Prostate gland (tissue), 2 donors: ENCODE measurements around the gene GALNTL6. TPM values are rescaled to one million over a fixed set of nuclear protein-coding genes. Genes with fewer than 3 reads are reported as not detected.

Experiments used
- DNase-seq: peaks from one replicate; pipeline ENCODE4 v3.0.0-alpha.2; 2019; ENCODE audit warnings: low spot score
- H3K27ac ChIP-seq, 2 donors: fragments of 200-600 bp; sonication (generic); 2 replicates each; pipeline ENCODE4 v1.5.1; 2017 to 2019
- H3K27me3 ChIP-seq: fragments of 200-600 bp; sonication (generic); replicated peaks from 2 replicates; pipeline ENCODE4 v1.5.1; 2019; ENCODE audit not compliant: insufficient read depth
- H3K36me3 ChIP-seq, 2 donors: fragments of 200-600 bp; sonication (generic); 1 replicate in 1 of 2; 2 replicates in 1 of 2; pipeline versions ENCODE4 v1.5.1 to v1.8.1; 2017 to 2019
- H3K4me1 ChIP-seq: fragments of 200-600 bp; sonication (generic); replicated peaks from 2 replicates; pipeline ENCODE4 v1.5.1; 2019
- H3K4me3 ChIP-seq, 2 donors: fragments of 200-600 bp; sonication (generic); 2 replicates each; pipeline ENCODE4 v1.5.1; 2017 to 2019
- H3K9me3 ChIP-seq: fragments of 200-600 bp; sonication (generic); 2 replicates; pipeline ENCODE4 v1.5.1; 2017
- CTCF ChIP-seq, 4 experiments: fragments of 200-600 bp in 2 of 4; fragments of 450-650 bp in 2 of 4; sonication (generic) in 2 of 4; IDR thresholded peaks; 1 replicate in 3 of 4; 2 replicates in 1 of 4; pipeline ENCODE4 v1.5.1; 2016 to 2019; ENCODE audit warnings: antibody characterized with exemption in 4 of 4, mild to moderate bottlenecking in 2 of 4, moderate library complexity in 2 of 4
- POLR2A ChIP-seq: fragments of 450-650 bp; IDR thresholded peaks from one replicate; pipeline ENCODE4 v1.6.1; 2016; ENCODE audit warnings: antibody characterized with exemption, mild to moderate bottlenecking
- POLR2AphosphoS5 ChIP-seq: sonication (generic); formaldehyde crosslinking; IDR thresholded peaks from one replicate; pipeline ENCODE4 v1.6.1; 2017; ENCODE audit warnings: antibody characterized with exemption
- WGBS: methylation state at CpG from one replicate; pipeline ENCODE4 v1.1.5; 2018; 5-methylcytosine and 5-hydroxymethylcytosine counted together
- intact Hi-C: fragments of 100-400 bp; cut with DNase I; formaldehyde crosslinking; loops from one replicate; pipeline ENCODE4 v1.14.2; 2022
- total RNA-seq, 2 donors: library from RNA; depleted of rRNA; stranded (reverse); fragments of >200 nt; gene quantifications; one replicate each; pipeline ENCODE4 v1.1.0, GENCODE V29; 2016

GALNTL6 gene
- total RNA-seq, 2 donors from 2014 or later, result 0.23 to 0.85 TPM

DNA sequence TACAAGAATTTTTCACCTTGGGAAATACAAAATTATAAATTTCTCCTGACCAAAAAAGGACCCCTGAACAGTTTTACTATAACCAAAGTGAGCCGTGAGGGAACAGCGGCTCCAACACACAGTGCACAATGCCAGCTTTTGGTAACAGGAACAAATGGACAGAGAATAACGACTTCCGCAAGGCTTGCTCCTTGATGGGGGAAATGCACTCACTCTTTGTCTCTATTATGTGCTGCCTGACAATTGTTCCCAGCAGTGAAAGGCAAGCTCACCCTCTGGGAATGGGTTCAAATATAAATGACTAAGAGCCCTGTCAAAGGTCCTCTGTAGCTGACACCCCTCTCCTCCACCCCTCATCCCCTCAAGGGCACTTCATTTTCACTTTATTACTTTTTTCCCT, 1029.6 kb downstream of the GALNTL6 start:
- TF ChIP-seq POLR2A (no peak), POLR2AphosphoS5 (no peak), CTCF (IDR thresholded peaks at IDR 0.05) (no peak)
- Histone ChIP-seq H3K27me3 (no peaks in the 10 kb centered on the region), H3K27ac (no peak overlapping the region), H3K4me3 (no peak overlapping the region), H3K4me1 (no peaks in the 10 kb centered on the region), H3K9me3 (no peaks in the 10 kb centered on the region), H3K36me3 (no peaks in the 10 kb centered on the region)
- no peak for DNase-seq
- intact Hi-C loops, result no loop called here
- 86% methylated on average over 4 of the region's 4 CpGs for WGBS

DNA sequence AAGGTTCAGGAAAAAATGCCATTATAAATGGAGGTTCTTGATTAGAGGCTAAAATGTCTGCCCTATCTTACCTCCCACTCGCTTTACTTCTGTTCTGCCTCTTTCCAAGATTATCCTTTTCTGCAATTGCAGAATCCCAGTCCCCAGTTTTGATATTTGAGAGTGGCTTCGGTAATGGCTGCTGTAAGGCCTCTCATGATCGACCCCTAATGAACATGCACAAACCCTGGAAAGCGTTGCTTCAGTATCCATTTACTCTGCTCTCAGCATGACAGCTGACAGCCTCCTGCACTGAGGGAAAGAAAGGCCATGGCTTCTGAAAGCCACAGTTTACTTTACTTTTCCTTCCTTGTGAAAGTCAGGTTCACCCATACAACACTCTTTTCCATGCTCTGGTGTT, 1030.0 kb downstream of the GALNTL6 start:
- no peak for DNase-seq
- no peaks in the 10 kb centered on the region for H3K27me3 ChIP-seq
- no peaks in the 10 kb centered on the region for H3K36me3 ChIP-seq
- no peak overlapping the region for H3K27ac ChIP-seq
- WGBS, result 81% methylated on average over 4 of the region's 4 CpGs
- H3K9me3 ChIP-seq, result no peaks in the 10 kb centered on the region
- TF ChIP-seq POLR2AphosphoS5 (no peak), CTCF (IDR thresholded peaks at IDR 0.05) (no peak), POLR2A (no peak)
- H3K4me1 ChIP-seq, result no peaks in the 10 kb centered on the region
- H3K4me3 ChIP-seq, result no peak overlapping the region
- intact Hi-C loops, result no loop called here

GRCh38 chr4:172844556-172844955, 1031.4 kb downstream of the GALNTL6 start:
- Histone ChIP-seq H3K36me3 (no peaks in the 10 kb centered on the region), H3K27ac (no peak overlapping the region), H3K4me3 (no peak overlapping the region), H3K27me3 (no peaks in the 10 kb centered on the region), H3K9me3 (no peaks in the 10 kb centered on the region), H3K4me1 (no peaks in the 10 kb centered on the region)
- TF ChIP-seq POLR2AphosphoS5 (no peak), POLR2A (no peak), CTCF (IDR thresholded peaks at IDR 0.05) (no peak)
- 89% methylated on average over 4 of the region's 4 CpGs for WGBS
- DNase-seq, result no peak
- intact Hi-C loops, result no loop called here

DNA sequence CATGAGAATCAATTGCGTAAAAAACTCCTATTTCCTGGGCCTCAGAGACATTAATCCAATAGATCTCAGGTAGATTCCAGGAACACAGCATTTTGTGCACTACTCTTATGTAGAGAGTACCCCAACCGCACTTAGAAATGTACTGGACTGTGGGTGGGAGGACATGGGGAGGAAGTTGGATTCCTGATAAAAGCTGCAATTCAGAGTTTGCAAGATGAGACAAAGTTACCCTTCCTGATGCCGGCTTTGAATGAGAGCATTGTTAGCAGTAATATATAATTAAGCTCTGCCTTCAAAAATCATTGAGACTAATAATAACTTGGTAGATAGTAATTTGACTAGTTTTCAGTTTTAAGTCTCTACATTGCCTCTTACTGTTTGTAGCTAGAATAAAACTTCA, 1032.1 kb downstream of the GALNTL6 start:
- no peak overlapping the region for H3K4me3 ChIP-seq
- H3K36me3 ChIP-seq, result no peaks in the 10 kb centered on the region
- H3K27me3 ChIP-seq, result no peaks in the 10 kb centered on the region
- no peak for TF ChIP-seq CTCF (IDR thresholded peaks at IDR 0.05)
- no peak for TF ChIP-seq POLR2AphosphoS5
- TF ChIP-seq POLR2A, result no peak
- no peaks in the 10 kb centered on the region for H3K9me3 ChIP-seq
- WGBS, result 67% methylated on average over 3 of the region's 3 CpGs
- intact Hi-C loops, result no loop called here
- H3K27ac ChIP-seq, result no peak overlapping the region
- DNase-seq, result no peak
- H3K4me1 ChIP-seq, result no peaks in the 10 kb centered on the region

DNA sequence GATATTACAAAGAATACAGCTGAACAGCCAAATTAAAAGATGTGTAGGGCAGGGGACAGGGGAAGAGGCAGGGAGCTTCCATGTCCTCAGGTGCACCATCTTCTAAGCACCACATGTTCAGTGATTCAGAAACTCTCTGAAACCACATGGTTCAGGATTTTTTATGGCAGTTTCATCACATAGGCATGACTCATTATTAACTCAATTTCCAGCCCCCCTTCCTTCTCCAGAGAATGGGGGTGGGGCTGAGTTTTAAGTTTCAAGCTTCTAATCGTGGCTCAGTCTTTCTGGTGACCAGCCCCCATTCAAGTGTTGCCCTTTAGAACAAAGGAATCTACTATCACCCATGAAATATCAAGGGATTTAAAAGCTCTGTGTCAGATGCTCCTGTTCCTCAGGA, 1037.6 kb downstream of the GALNTL6 start:
- no peak for DNase-seq
- 28% methylated on average over 1 of the region's 1 CpG for WGBS

More for the DNA sequence above, 1037.6 kb downstream of the GALNTL6 start:
- Histone ChIP-seq H3K4me1 (no peaks in the 10 kb centered on the region), H3K9me3 (no peaks in the 10 kb centered on the region), H3K4me3 (no peak overlapping the region), H3K27ac (no peak overlapping the region), H3K36me3 (no peaks in the 10 kb centered on the region), H3K27me3 (no peaks in the 10 kb centered on the region)
- intact Hi-C loops, result no loop called here
- TF ChIP-seq CTCF (IDR thresholded peaks at IDR 0.05) (no peak), POLR2A (no peak), POLR2AphosphoS5 (no peak)
